Body of pancreas (tissue), 4 donors: ENCODE measurements around the gene HSBP1. TPM values are rescaled to one million over a fixed set of nuclear protein-coding genes. Genes with fewer than 3 reads are reported as not detected.

Source experiments
- ATAC-seq: fragments of 150-250 bp; one replicate; pipeline ENCODE4 v1.9.1; 2016
- DNase-seq, 4 donors: peaks; one replicate each; pipeline ENCODE4 v3.0.0-alpha.2; 2019
- H3K27ac ChIP-seq, 4 donors: fragments of 200-600 bp; sonication (generic); 1 replicate in 3 of 4; 2 replicates in 1 of 4; pipeline versions ENCODE4 v1.5.1 to v1.6.1; 2016 to 2019; ENCODE audit warnings: mild to moderate bottlenecking in 1 of 4, mixed read lengths in 1 of 4, moderate library complexity in 1 of 4
- H3K27me3 ChIP-seq, 2 donors: fragments of 200-600 bp; sonication (generic); one replicate each; pipeline ENCODE4 v1.6.0; 2016; ENCODE audit warnings: mild to moderate bottlenecking in 1 of 2
- H3K36me3 ChIP-seq, 2 donors: fragments of 200-600 bp; sonication (generic); replicated peaks in 1 of 2; 2 replicates each; pipeline ENCODE4 v1.5.1; 2016; ENCODE audit warnings: low read depth in 2 of 2; ENCODE audit not compliant: insufficient read depth in 1 of 2
- H3K4me1 ChIP-seq: fragments of 200-600 bp; sonication (generic); one replicate; pipeline ENCODE4 v1.6.0; 2016
- H3K4me3 ChIP-seq, 2 donors: fragments of 200-600 bp; sonication (generic); 1 replicate in 1 of 2; 2 replicates in 1 of 2; pipeline ENCODE4 v1.5.1; 2016 to 2019
- H3K9me3 ChIP-seq, 3 donors: fragments of 200-600 bp; sonication (generic); 1 replicate in 2 of 3; 2 replicates in 1 of 3; pipeline ENCODE4 v1.5.1; 2016
- POLR2A ChIP-seq, 3 donors: fragments of 450-650 bp; IDR thresholded peaks; one replicate each; pipeline ENCODE4 v1.6.1; 2016; ENCODE audit warnings: antibody characterized with exemption in 3 of 3, mild to moderate bottlenecking in 2 of 3
- WGBS, 2 donors: methylation state at CpG; one replicate each; pipeline ENCODE4 v1.1.5; 2017; 5-methylcytosine and 5-hydroxymethylcytosine counted together
- intact Hi-C: fragments of 100-400 bp; cut with DNase I; formaldehyde crosslinking; loops from one replicate; pipeline ENCODE4 v1.15.1; 2023
- total RNA-seq, 2 donors: library from RNA; depleted of rRNA; stranded (reverse); fragments of >200 nt; gene quantifications; one replicate each; pipeline ENCODE4 v1.1.0, GENCODE V29; 2016
- TF ChIP-seq, protein P1 (sequence below), 7 experiments: fragments of 450-650 bp in 4 of 7; fragments of 200-600 bp in 3 of 7; sonication (generic) in 3 of 7; IDR thresholded peaks; one replicate each; pipeline ENCODE4 v1.5.1; 2016 to 2019; ENCODE audit warnings: antibody characterized with exemption in 7 of 7

Gene HSBP1
- total RNA-seq, 2 donors from 2014 or later, result 4.9 to 12.5 TPM

DNA sequence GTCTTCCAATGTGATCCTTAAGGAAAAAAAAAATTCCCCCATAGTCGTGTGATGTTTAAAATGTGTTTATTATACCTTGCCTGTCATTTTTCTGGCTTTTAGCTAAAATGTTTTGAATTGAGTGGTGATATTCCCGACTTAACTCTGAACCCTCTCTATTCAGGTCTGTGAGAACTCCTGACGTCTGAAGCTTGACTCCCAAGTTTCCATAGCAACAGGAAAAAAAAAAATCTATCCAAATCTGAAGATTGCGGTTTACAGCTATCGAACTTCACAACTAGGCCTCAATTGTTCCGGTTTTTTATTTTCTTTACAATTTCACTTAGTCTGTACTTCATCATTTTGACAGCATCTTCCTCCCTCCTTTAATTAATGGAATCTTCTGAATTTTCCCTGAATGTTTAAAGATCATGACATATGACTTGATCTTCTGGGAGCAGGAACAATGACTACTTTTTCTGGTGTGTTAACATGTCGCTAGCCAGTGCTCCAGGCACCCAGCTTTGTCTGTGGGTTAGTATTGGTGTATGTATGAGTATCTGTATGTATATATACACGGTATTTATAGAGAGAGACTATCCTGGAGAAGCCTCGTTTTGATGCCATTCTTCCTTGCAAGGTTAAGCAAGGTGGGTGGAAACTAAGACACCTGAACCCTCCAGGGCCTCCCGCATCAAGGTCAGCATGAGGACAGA lies 12.8 kb upstream of the HSBP1 start:
- DNase-seq (no peak), ATAC-seq (no peak)
- intact Hi-C loops, result no loop called here
- TF ChIP-seq POLR2A (IDR thresholded peaks at IDR 0.05), result no peak
- TF ChIP-seq, protein P1, sequence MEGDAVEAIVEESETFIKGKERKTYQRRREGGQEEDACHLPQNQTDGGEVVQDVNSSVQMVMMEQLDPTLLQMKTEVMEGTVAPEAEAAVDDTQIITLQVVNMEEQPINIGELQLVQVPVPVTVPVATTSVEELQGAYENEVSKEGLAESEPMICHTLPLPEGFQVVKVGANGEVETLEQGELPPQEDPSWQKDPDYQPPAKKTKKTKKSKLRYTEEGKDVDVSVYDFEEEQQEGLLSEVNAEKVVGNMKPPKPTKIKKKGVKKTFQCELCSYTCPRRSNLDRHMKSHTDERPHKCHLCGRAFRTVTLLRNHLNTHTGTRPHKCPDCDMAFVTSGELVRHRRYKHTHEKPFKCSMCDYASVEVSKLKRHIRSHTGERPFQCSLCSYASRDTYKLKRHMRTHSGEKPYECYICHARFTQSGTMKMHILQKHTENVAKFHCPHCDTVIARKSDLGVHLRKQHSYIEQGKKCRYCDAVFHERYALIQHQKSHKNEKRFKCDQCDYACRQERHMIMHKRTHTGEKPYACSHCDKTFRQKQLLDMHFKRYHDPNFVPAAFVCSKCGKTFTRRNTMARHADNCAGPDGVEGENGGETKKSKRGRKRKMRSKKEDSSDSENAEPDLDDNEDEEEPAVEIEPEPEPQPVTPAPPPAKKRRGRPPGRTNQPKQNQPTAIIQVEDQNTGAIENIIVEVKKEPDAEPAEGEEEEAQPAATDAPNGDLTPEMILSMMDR (IDR thresholded peaks at IDR 0.05), result no peak
- Histone ChIP-seq H3K27me3 (no peaks in the 10 kb centered on the region), H3K36me3 (no peaks in the 10 kb centered on the region), H3K27ac (no peak overlapping the region), H3K4me1 (no peaks in the 10 kb centered on the region), H3K9me3 (no peaks in the 10 kb centered on the region), H3K4me3 (no peak overlapping the region)
- WGBS, 2 donors, result 56 to 65% methylated on average over 10 of the region's 10 CpGs

DNA sequence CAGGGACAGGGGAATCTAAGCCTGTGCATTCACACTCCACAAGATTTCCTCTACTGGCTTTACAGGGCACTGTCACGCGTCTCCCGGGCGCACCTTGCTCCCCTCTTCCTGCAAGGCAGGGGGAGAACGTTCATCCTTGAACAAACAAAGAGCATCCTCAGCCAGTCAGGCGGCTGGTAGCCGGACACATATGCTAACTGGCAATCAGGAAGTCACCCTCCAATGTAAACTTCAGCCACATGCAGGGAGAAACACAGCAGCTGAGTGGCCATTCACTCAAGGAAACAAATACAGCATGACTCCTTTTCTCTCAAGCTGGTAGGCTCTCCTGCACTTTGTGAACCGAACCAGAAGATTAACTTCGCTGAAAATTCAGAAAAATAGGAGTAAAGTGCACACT lies 10.8 kb upstream of the HSBP1 start:
- H3K4me1 ChIP-seq, result no peaks in the 10 kb centered on the region
- H3K27ac ChIP-seq, result no peak overlapping the region
- 54 to 60% methylated on average over 9 of the region's 9 CpGs for WGBS, 2 donors
- ATAC-seq (no peak), DNase-seq (no peak)
- H3K36me3 ChIP-seq, result no peaks in the 10 kb centered on the region
- no peak overlapping the region for H3K4me3 ChIP-seq
- H3K9me3 ChIP-seq, result no peaks in the 10 kb centered on the region
- intact Hi-C loops, result no loop called here
- no peaks in the 10 kb centered on the region for H3K27me3 ChIP-seq
- no peak for TF ChIP-seq POLR2A (IDR thresholded peaks at IDR 0.05)
- TF ChIP-seq, protein P1 (IDR thresholded peaks at IDR 0.05), result no peak

DNA sequence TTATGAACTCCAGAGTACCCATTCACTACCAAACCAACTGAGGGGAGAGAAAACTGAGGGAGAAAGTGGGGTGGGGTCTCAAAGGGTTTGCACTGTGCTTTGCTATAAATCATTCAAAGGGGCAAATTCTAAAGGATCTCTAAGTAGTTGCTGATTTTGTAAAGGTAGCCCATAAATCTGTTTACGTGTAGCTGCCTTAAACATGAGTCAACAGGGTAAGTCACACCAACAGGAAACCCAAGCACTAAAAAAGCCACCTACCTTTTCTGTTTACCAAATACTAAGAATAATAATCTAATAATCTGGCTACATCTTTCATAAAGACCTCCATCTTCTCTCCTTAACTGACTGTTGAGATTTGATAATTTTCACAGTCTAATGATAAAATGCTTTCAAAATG lies 8.4 kb upstream of the HSBP1 start:
- ATAC-seq (no peak), DNase-seq (no peak)
- TF ChIP-seq, protein P1 (IDR thresholded peaks at IDR 0.05), result no peak
- TF ChIP-seq POLR2A (IDR thresholded peaks at IDR 0.05), result no peak
- Histone ChIP-seq H3K27me3 (no peaks in the 10 kb centered on the region), H3K36me3 (no peaks in the 10 kb centered on the region), H3K4me3 (no peak overlapping the region), H3K27ac (no peak overlapping the region), H3K4me1 (no peaks in the 10 kb centered on the region), H3K9me3 (no peaks in the 10 kb centered on the region)
- WGBS, 2 donors, result 84 to 86% methylated on average over 1 of the region's 1 CpG
- intact Hi-C loops, result no loop called here

DNA sequence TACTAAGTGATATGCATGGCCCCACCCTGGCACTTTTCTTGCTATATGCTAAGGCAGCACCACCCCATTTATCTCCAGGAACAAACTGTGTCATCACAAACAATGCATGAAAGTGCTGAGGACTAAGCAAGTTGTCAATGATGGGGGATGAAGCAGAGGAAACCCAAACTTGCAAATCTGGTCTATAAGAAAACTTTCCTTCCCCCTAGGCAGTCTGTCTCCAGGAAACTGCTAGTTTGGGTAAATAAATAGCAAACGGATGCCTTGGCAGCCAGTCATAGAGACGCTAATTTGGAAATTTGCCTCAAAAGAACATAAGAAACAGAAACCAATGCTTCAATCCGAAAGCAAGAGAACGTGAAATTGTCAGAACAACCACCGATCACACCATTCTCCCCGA lies 5.6 kb upstream of the HSBP1 start:
- Histone ChIP-seq H3K4me1 (no peaks in the 10 kb centered on the region), H3K36me3 (no peaks in the 10 kb centered on the region), H3K9me3 (no peaks in the 10 kb centered on the region), H3K27ac (no peak overlapping the region), H3K4me3 (no peak overlapping the region), H3K27me3 (no peaks in the 10 kb centered on the region)
- ATAC-seq (no peak), DNase-seq (no peak)
- TF ChIP-seq, protein P1 (IDR thresholded peaks at IDR 0.05), result no peak
- TF ChIP-seq POLR2A (IDR thresholded peaks at IDR 0.05), result no peak
- intact Hi-C loops, result no loop called here
- WGBS, 2 donors, result 20 to 23% methylated on average over 6 of the region's 6 CpGs

DNA sequence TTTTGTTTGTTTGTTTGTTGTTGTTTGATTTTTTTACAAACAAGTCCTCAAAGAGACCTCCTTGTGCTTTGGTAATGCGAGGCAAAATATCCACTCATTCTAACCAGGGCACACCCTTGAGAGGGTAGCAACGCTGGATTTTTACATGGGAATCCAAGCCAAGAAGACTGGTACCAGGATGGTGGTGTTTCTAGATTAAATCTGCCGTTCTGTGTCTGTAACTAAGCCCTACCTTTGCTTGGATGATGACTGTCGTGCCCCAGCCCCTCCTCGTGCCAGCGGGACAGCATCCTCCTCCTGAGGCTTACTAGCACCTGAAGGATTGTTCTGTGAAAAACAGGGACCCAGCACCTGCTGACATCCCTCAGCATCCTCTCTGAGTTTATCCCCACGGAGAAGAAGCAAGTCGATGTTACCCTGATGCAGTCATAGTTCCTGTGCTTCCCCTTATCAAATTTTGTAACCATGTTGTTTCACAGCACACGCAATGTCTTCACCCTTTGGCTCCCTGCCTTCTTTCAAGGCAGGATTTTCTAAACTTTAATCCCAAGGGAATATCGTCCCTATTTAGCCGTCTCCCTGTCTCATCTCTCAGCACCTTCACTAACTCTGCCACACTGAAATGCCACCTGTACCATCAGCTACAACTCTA lies 5.1 kb upstream of the HSBP1 start:
- WGBS, 2 donors, result 39 to 42% methylated on average over 11 of the region's 11 CpGs
- no peak overlapping the region for H3K4me3 ChIP-seq
- H3K27me3 ChIP-seq, result no peaks in the 10 kb centered on the region

More for the DNA sequence above, 5.1 kb upstream of the HSBP1 start:
- no peaks in the 10 kb centered on the region for H3K4me1 ChIP-seq
- TF ChIP-seq, protein P1 (IDR thresholded peaks at IDR 0.05), result no peak
- no peak for TF ChIP-seq POLR2A (IDR thresholded peaks at IDR 0.05)
- H3K27ac ChIP-seq, result no peak overlapping the region
- intact Hi-C loops, result no loop called here
- H3K36me3 ChIP-seq, result no peaks in the 10 kb centered on the region
- no peak for ATAC-seq
- H3K9me3 ChIP-seq, result no peaks in the 10 kb centered on the region
- DNase-seq, result no peak
